WTC11 (cell line): ENCODE results near the gene ME2. TPM values are rescaled to one million over a fixed set of nuclear protein-coding genes. Genes with fewer than 3 reads are reported as not detected.

ENCODE experiments used
- ATAC-seq: fragments of 200-7000 bp; cut with Tn5 transposase; 2 replicates; pipeline ENCODE4 v1.10.0; 2021; ENCODE audit warnings: mild to moderate bottlenecking, moderate library complexity
- CTCF ChIA-PET: fragments of 300-600 bp; sonication (Branson Sonifier 250); formaldehyde crosslinking; loops from one replicate; lab custom pipeline; 2021; ENCODE audit warnings: antibody characterized with exemption; lab: Charles Lee
- POLR2A ChIA-PET: fragments of 350-600 bp; sonication (Branson Sonifier 250); formaldehyde crosslinking; loops from one replicate; lab custom pipeline; 2021; ENCODE audit warnings: antibody characterized with exemption; lab: Charles Lee
- DNase-seq: peaks from one replicate; pipeline ENCODE4 v3.0.0; 2021; ENCODE audit warnings: low spot score
- H3K27ac Mint-ChIP-seq: 2 replicates; pipeline ENCODE4 v1.8.0; 2021; ENCODE audit warnings: mixed read lengths
- H3K27me3 Mint-ChIP-seq: 2 replicates; pipeline ENCODE4 v1.8.0; 2021; ENCODE audit warnings: low read depth, mild to moderate bottlenecking, moderate library complexity, mixed read lengths
- H3K36me3 Mint-ChIP-seq: 2 replicates; pipeline ENCODE4 v1.8.0; 2021; ENCODE audit warnings: mixed read lengths
- H3K4me1 Mint-ChIP-seq: 2 replicates; pipeline ENCODE4 v1.8.0; 2022; ENCODE audit warnings: mixed read lengths
- H3K4me3 Mint-ChIP-seq: 2 replicates; pipeline ENCODE4 v1.8.0; 2021; ENCODE audit warnings: mild to moderate bottlenecking, moderate library complexity, mixed read lengths
- H3K9me3 Mint-ChIP-seq: 2 replicates; pipeline ENCODE4 v1.8.0; 2021; ENCODE audit warnings: mixed read lengths
- ELF4 ChIP-seq: sonication (generic); formaldehyde crosslinking; IDR thresholded peaks from 2 replicates; pipeline ENCODE4 v1.8.1; 2022; ENCODE audit warnings: low read depth, mild to moderate bottlenecking, moderate library complexity, missing genetic modification reagents
- ERG ChIP-seq: fragments of 250-450 bp; sonication (Bioruptor Pico); IDR thresholded peaks from 2 replicates; pipeline ENCODE4 v1.8.0; 2021; ENCODE audit warnings: mild to moderate bottlenecking
- FOXK1 ChIP-seq: sonication (generic); formaldehyde crosslinking; IDR thresholded peaks from 2 replicates; pipeline ENCODE4 v1.8.0; 2022; ENCODE audit warnings: mild to moderate bottlenecking, moderate library complexity, missing genetic modification reagents
- FOXP1 ChIP-seq: sonication (generic); formaldehyde crosslinking; IDR thresholded peaks from 2 replicates; pipeline ENCODE4 v1.8.0; 2022; ENCODE audit warnings: missing genetic modification reagents, mild to moderate bottlenecking, moderate library complexity, borderline replicate concordance
- GABPB1 ChIP-seq: sonication (generic); formaldehyde crosslinking; IDR thresholded peaks from 2 replicates; pipeline ENCODE4 v1.8.1; 2023; ENCODE audit warnings: mild to moderate bottlenecking, missing genetic modification reagents
- HMGA2 ChIP-seq: fragments of 250-450 bp; sonication (Bioruptor Pico); IDR thresholded peaks from 2 replicates; pipeline ENCODE4 v1.4.0; 2021; ENCODE audit warnings: mild to moderate bottlenecking, moderate library complexity
- HMGXB4 ChIP-seq: sonication (generic); formaldehyde crosslinking; IDR thresholded peaks from 2 replicates; pipeline ENCODE4 v1.8.1; 2023; ENCODE audit warnings: mild to moderate bottlenecking, moderate library complexity, missing genetic modification reagents
- NFYB ChIP-seq: sonication (generic); formaldehyde crosslinking; conservative IDR thresholded peaks from 2 replicates; pipeline ENCODE4 v1.8.0; 2022; ENCODE audit warnings: low read depth, missing genetic modification reagents
- RELA ChIP-seq: sonication (generic); formaldehyde crosslinking; IDR thresholded peaks from 2 replicates; pipeline ENCODE4 v1.8.1; 2022; ENCODE audit warnings: missing genetic modification reagents, mild to moderate bottlenecking, borderline replicate concordance
- RORB ChIP-seq: fragments of 250-450 bp; sonication (Bioruptor Pico); IDR thresholded peaks from 2 replicates; pipeline ENCODE4 v1.9.0; 2021; ENCODE audit warnings: mild to moderate bottlenecking
- SP1 ChIP-seq: sonication (generic); formaldehyde crosslinking; conservative IDR thresholded peaks from 2 replicates; pipeline ENCODE4 v1.8.1; 2022; ENCODE audit warnings: missing genetic modification reagents
- STAT6 ChIP-seq: sonication (generic); formaldehyde crosslinking; conservative IDR thresholded peaks from 2 replicates; pipeline ENCODE4 v1.8.1; 2023; ENCODE audit warnings: mild to moderate bottlenecking, low read depth, missing genetic modification reagents, moderate library complexity
- ZBTB43 ChIP-seq: sonication (generic); formaldehyde crosslinking; IDR thresholded peaks from 2 replicates; pipeline ENCODE4 v1.8.1; 2023; ENCODE audit warnings: mild to moderate bottlenecking, missing genetic modification reagents
- ZNF121 ChIP-seq: sonication (generic); formaldehyde crosslinking; IDR thresholded peaks from 2 replicates; pipeline ENCODE4 v1.8.0; 2023; ENCODE audit warnings: missing genetic modification reagents
- ZNF317 ChIP-seq: sonication (generic); formaldehyde crosslinking; IDR thresholded peaks from 2 replicates; pipeline ENCODE4 v1.8.1; 2023; ENCODE audit warnings: low read depth, mild to moderate bottlenecking, moderate library complexity, missing genetic modification reagents, borderline replicate concordance
- ZSCAN18 ChIP-seq: fragments of 250-450 bp; sonication (Bioruptor Pico); IDR thresholded peaks from 2 replicates; pipeline ENCODE4 v2.1.2; 2022; ENCODE audit warnings: mild to moderate bottlenecking, moderate library complexity
- total RNA-seq: library from RNA; stranded (reverse); gene quantifications from 3 replicates; pipeline ENCODE4 v1.2.3, GENCODE V29; 2021

ME2 gene
- total RNA-seq, 1 experiment from 2014 or later: 57.0 TPM

GRCh38 chr18:50961974-50962373, 83.1 kb downstream of the ME2 start:
- no peak overlapping the region for H3K4me3 Mint-ChIP-seq

GRCh38 chr18:50967714-50968661, 89.1 kb downstream of the ME2 start, which contains the start of gene ELAC1:
Gene ELAC1, plus strand, starts transcription at chr18:50968040. Its CDS starts 6,365 bp downstream, at chr18:50974405.
- H3K27ac Mint-ChIP-seq: peak within 1 kb of the TSS; percentile 76; the same call in 1 of the 2 replicates
- ATAC-seq (peak; percentile 92), DNase-seq (peak; percentile 71)
- peaks cover 22% of the 10 kb centered on the region for H3K4me1 Mint-ChIP-seq
- peaks cover 13% of the 10 kb centered on the region for H3K36me3 Mint-ChIP-seq
- peaks cover 15% of the 10 kb centered on the region for H3K9me3 Mint-ChIP-seq
- ChIA-PET POLR2A (interaction anchor here (0.8 to 1.6 kb wide), 7 partner anchors 32 to 296 kb away, joined by 3 to 11 read pairs (median 4); partner anchors contain the start of genes ME2 and SMAD4), CTCF (interaction anchor here (0.9 to 2.2 kb wide), 4 partner anchors 13 to 149 kb away, joined by 3 to 8 read pairs (median 6); partner anchors contain the start of gene SMAD4)
- H3K4me3 Mint-ChIP-seq: peak within 1 kb of the TSS; percentile 83
- no peaks in the 10 kb centered on the region; the same call in none of the 2 replicates for H3K27me3 Mint-ChIP-seq
- no peak for TF ChIP-seq ZSCAN18 (CRISPR knock-in tag)
- peak; percentile 59 for TF ChIP-seq SP1 (CRISPR knock-in tag)
- TF ChIP-seq HMGA2 (CRISPR knock-in tag): no peak
- no peak for TF ChIP-seq ZNF121
- TF ChIP-seq NFYB (CRISPR knock-in tag): 0 out of 2 replicates have a peak, but pooled peaks have one; percentile 16
- peak; percentile 13; the same call in 1 of the 2 replicates for TF ChIP-seq ERG (CRISPR knock-in tag)
- peak; percentile 87; the same call in 1 of the 2 replicates for TF ChIP-seq HMGXB4 (CRISPR knock-in tag)
- peak; percentile 46; the same call in 1 of the 2 replicates for TF ChIP-seq GABPB1 (CRISPR knock-in tag)
- TF ChIP-seq STAT6 (CRISPR knock-in tag): no peak
- TF ChIP-seq ELF4 (CRISPR knock-in tag): peak; percentile 69; the same call in 1 of the 2 replicates
- TF ChIP-seq FOXP1 (CRISPR knock-in tag): peak; percentile 72; the same call in 1 of the 2 replicates
- peak; percentile 73 for TF ChIP-seq FOXK1
- no peak for TF ChIP-seq RORB (CRISPR knock-in tag)
- TF ChIP-seq RELA (CRISPR knock-in tag): peak; percentile 45; the same call in 1 of the 2 replicates
- 0 out of 2 replicates have a peak, but pooled peaks have one; percentile 55 for TF ChIP-seq ZBTB43 (CRISPR knock-in tag)

More at GRCh38 chr18:50961974-50962373, 83.1 kb downstream of the ME2 start:
- no peak for ATAC-seq
- no peak overlapping the region for H3K27ac Mint-ChIP-seq
- POLR2A ChIA-PET: no interaction called here
- no peaks in the 10 kb centered on the region; the same call in 1 of the 2 replicates for H3K27me3 Mint-ChIP-seq
- CTCF ChIA-PET: no interaction called here
- no peak for TF ChIP-seq STAT6 (CRISPR knock-in tag)
- TF ChIP-seq ZNF317 (CRISPR knock-in tag): peak; percentile 88
- TF ChIP-seq, all 79 proteins: peak for 1
- peaks cover 37% of the 10 kb centered on the region for H3K36me3 Mint-ChIP-seq
- DNase-seq: no peak
- H3K9me3 Mint-ChIP-seq: peaks cover 35% of the 10 kb centered on the region
- H3K4me1 Mint-ChIP-seq: no peaks in the 10 kb centered on the region
